ENCODE results near the gene FYB1.

- TF ChIP-seq CTCF (IDR thresholded peaks at IDR 0.05; ENCODE audit: low read depth, low read length) (no peak), MAX (IDR thresholded peaks at IDR 0.05; ENCODE audit: low read depth, low read length) (no peak)
These were observed 87.9 kb downstream of the FYB1 start for GRCh38 chr5:39131210-39132127.

Measured in NB4 (cell line).